HL-60/S4 treated with retinoic acid at 250 ng/mL for 4 days and 3 days (cell line): ENCODE results near the gene MCHR1.
"Not testable (repeated sequence)": the region's sequence is repeated elsewhere in the genome, so short reads cannot be mapped to it uniquely, and the experiment has no call there.

Experiments used
- in situ Hi-C: fragments of 300-500 bp; cut with MboI; formaldehyde crosslinking; loops from 2 replicates; pipeline ENCODE4 v1.7.0; 2022; ENCODE audit warnings: low sequenced_read_pairs

The MCHR1 gene

GRCh38 chr22:40655941-40656340 lies 23.3 kb upstream of the MCHR1 start:
- in situ Hi-C loops, result not testable (repeated sequence)

GRCh38 chr22:40656651-40657050 lies 22.6 kb upstream of the MCHR1 start:
- in situ Hi-C loops, result not testable (repeated sequence)

GRCh38 chr22:40659166-40659565 lies 20.1 kb upstream of the MCHR1 start:
- in situ Hi-C loops, result no loop called here

DNA sequence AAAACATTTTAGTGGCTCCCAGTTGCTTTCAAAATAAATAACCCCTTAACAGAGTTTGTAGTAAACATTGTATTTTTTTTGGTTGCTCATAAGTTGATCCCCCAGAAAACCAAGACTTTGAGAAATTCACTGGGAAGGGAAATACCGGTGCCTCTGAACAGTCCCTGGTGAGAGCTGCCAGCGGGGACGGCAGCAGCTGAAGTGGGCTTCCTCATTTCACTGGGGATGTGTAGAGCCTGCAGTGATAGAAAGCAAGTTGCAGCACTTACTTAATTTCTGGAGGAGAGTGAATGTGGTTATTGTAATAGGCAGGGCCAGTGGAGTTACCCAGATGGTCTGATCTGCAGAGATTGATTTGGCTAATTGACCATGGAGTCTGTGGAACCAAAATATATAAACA lies 18.6 kb upstream of the MCHR1 start:
- in situ Hi-C loops, result no loop called here

DNA sequence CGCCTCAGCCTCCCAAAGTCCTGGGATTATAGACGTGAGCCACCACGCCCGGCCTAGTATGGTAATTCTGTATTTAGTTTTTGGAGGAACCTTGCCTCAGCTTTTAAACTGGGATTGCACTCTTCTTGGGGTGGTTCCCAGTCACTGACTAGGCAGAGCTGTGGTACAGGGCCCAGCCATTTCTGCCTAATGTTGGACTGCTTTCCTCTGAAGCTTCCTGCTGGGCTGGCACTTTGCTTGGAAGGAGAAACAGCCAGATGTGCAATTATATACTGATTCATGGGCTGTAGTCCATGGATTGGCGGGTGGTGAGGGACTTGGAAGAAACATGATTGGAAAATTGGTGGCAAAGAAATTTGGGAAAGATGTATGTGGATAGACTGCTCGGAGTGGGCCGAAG lies 17.6 kb upstream of the MCHR1 start:
- in situ Hi-C loops, result no loop called here

DNA sequence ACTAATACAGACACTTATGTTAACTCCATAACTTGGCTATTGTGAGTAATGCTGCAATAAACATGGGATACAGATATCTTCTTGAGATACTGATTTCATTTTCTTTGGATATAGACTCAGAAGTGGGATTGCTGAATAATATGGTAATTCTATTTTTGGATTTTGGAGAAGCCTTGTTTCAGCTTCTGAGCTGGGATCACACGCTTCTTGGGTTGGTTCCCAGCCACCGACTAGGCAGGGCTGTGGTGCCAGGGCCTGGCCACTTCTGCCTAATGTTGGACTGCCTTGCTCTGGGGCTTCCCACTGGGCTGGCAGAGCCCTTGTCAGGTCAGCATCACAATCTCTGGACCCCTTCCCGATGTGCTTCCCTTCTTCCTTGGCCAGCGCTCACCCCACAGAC lies 14.0 kb upstream of the MCHR1 start:
- in situ Hi-C loops, result no loop called here

DNA sequence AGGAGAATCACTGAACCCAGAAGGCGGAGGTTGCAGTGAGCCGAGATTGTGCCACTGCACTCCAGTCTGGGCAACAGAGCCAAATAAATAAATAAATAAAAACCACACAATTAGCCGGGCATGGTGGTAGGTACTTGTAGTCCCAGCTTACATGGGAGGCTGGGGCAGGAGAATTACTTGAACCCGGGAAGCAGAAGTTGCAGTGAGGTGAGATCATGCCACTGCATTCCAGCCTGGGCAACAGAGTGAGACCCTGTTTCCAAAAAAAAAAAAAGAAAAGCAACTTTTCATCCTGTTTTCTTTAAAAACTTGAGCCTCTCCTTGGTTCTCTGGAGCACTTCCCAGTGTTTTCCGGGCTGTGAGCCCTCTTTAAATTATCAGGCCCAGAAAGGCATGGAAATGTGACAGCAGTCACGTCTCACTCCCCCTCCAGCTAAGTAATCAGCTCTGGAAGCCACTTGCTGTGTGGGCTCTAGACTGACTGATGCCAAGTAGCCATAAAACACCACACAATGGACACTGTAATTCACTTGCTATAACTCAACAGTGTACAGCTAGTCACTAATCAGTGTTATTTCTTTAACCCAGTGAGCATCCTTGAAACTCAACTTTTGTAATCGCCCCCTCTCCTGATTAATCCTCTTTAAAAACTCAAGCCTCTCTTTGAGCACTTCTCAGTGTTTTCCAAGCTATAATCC lies 13.0 kb upstream of the MCHR1 start:
- in situ Hi-C loops, result no loop called here

GRCh38 chr22:40668611-40669411 lies 10.5 kb upstream of the MCHR1 start:
- in situ Hi-C loops, result no loop called here

- in situ Hi-C loops, result no loop called here
These were observed 9.2 kb upstream of the MCHR1 start for GRCh38 chr22:40670058-40670457.

DNA sequence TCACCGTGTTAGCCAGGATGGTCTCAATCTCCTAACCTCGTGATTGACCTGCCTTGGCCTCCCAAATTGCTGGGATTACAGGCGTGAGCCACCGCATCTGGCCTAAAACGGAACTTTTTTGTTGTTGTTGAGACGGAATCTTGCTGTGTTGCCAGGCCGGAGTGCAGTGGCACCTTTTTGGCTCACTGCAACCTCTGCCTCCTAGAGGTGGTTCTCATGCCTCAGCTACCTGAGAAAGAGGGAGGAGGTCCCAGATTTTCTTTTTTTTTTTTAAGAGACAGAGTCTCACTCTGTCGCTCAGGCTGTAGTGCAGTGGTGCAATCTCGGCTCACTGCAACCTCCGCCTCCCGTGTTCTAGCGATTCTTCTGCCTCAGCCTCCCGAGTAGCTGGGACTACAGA lies 7.9 kb upstream of the MCHR1 start:
- in situ Hi-C loops, result no loop called here

- in situ Hi-C loops, result no loop called here
These were observed 7.4 kb upstream of the MCHR1 start for GRCh38 chr22:40671796-40672360.

- in situ Hi-C loops, result no loop called here
These were observed 6.3 kb upstream of the MCHR1 start for GRCh38 chr22:40673017-40673416.

GRCh38 chr22:40674274-40674673 lies 5.0 kb upstream of the MCHR1 start:
- in situ Hi-C loops, result no loop called here

DNA sequence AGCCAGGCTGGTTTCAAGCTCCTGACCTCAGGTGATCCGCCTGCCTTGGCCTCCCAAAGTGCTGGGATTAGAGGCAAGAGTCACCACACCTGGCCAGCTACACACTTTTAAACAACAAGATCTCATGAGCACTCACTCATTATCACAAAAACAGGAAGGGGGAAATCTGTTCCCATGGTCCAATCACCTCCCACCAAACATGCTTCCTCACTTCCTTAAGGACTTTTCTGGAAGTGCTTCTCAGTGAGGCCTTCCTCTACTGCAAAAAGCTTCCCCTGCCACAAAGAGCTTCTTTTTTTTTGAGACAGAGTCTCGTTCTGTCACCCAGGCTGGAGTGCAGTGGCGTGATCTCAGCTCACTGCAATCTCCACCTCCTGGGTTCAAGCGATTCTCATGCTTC lies 3.1 kb upstream of the MCHR1 start:
- in situ Hi-C loops, result not testable (repeated sequence)

DNA sequence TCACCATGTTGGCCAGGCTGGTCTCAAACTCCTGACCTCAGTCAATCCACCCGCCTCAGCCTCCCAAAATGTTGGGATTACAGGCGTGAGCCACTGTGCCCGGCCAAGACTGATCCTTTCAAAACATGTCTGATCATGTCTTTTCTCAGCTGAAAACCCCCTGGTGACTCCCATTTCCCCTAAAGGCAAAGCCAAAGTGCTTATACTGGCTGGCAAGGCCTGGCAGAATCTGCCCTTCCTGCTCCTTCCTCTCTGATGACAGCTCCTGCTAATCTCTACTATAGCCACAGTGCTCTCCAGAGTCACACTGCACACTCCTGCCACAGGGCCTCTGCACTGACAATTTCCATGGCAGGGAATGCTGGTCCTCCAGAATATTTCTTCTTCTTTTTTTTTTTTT lies 2.6 kb upstream of the MCHR1 start:
- in situ Hi-C loops, result no loop called here

DNA sequence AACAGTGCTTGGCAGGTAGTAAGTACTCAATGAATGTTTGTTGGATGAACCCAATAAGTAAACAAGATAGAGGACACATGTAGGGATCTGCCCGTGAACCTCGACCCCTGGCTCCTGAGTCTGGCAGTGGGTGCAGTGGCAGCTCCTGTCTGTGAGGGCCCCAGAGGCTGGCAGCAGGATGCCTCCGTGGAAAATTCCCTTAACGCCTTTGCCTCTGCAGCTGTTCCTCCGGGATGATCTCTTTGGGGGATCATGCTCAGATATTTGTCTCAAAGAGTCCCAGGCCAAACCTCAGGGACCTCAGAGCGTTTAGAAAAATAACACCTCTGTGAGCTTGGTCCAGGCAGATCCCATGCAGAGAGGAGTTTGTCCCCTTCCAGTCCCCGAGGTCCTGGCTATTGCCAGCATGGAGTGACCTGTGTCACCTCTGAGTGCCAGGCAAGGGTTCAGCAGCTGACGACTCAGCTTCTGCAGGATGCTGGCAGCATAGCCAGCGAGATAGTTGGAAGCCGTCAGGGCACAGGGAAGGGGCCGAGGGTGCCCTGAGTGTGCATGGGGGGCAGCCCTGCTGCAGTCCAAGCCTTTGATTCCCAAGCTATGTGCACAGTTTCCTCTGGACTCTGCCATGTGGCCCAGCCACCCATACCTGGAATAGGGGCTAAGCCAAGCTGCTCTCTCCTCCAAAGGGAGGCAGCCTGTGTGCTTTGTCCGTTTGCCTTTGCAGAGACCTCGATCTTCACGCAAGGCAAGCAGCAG lies 613 bp upstream of the MCHR1 start:
- in situ Hi-C loops, result no loop called here

DNA sequence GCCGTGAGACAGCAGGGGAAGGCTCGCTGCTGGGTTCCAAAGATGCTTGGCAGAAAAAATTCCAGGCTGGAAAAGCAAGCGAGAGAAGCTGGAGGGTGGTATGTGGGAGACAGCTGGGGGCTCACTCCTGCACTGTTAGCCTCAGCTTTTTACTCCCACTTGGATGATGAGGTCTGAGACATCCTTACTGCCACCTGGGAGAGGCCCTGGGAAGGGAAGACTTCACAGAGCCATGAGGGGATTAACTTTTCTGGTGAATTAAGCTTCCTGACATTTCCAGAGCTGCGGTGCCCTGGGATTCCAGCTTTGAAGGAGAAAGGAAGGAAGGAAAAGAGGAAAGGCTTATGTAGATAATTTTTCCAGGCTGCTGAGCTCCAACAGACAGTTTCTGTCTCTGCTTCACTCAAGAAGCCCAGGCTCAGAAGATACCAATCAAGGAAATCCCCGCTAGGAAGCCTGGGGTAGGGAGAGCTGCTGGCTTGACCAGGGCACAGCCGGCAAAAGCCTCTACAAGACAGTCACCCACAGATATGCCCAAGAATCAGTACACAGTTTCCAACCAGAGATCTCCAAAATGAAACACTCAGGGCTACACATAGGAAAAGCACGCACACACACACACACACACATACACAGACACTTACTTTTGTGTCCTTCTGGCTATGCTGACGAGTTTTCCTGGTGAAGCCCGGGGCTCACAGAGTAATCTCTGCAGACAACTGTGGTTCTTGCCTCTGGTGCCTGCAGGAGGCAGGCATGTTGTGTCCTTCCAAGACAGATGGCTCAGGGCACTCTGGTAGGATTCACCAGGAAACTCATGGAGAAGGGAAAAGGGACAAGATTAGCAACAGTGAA lies 907 bp downstream of the MCHR1 start:
- in situ Hi-C loops, result no loop called here

GRCh38 chr22:40680819-40681183 lies 1.5 kb downstream of the MCHR1 start:
- in situ Hi-C loops, result no loop called here

- in situ Hi-C loops, result no loop called here
These were observed 2.2 kb downstream of the MCHR1 start for GRCh38 chr22:40681451-40681850.

- in situ Hi-C loops, result no loop called here
These were observed 5.4 kb downstream of the MCHR1 start for GRCh38 chr22:40684728-40685127.

GRCh38 chr22:40685406-40685805 lies 6.1 kb downstream of the MCHR1 start:
- in situ Hi-C loops, result no loop called here
